Stimulated activated CD4-positive, alpha-beta T cell treated with anti-CD3 and anti-CD28 coated beads, Interleukin-15, amount 100 ng/mL, for 24 hours (primary cell): ENCODE data around the gene KAT7.

Source experiments
- DNase-seq: peaks from one replicate; pipeline ENCODE4 v3.0.0-alpha.2; 2020

The KAT7 gene

GRCh38 chr17:49760932-49761558 lies 27.4 kb upstream of the KAT7 start:
- DNase-seq, result no peak

- no peak for DNase-seq
These were observed 26.1 kb upstream of the KAT7 start for GRCh38 chr17:49762151-49762941.

GRCh38 chr17:49763735-49764558 lies 24.5 kb upstream of the KAT7 start, which contains the start of gene FAM117A:
FAM117A (minus strand) TSS chr17:49764131; CDS start chr17:49764087, 44 bp downstream.
- peak; percentile 97 for DNase-seq

GRCh38 chr17:49764559-49765180 lies 23.8 kb upstream of the KAT7 start:
- no peak for DNase-seq

GRCh38 chr17:49766918-49767530 lies 21.5 kb upstream of the KAT7 start:
- no peak for DNase-seq

GRCh38 chr17:49775546-49776260 lies 12.8 kb upstream of the KAT7 start:
- no peak for DNase-seq

- DNase-seq, result no peak
These were observed 11.8 kb upstream of the KAT7 start for GRCh38 chr17:49776551-49777300.

- DNase-seq, result no peak
These were observed 10.9 kb upstream of the KAT7 start for GRCh38 chr17:49777563-49777962.

- no peak for DNase-seq
These were observed 9.2 kb upstream of the KAT7 start for GRCh38 chr17:49779156-49779738.

- peak; percentile 23 for DNase-seq
These were observed 8.7 kb upstream of the KAT7 start for GRCh38 chr17:49779739-49780231.

- no peak for DNase-seq
These were observed 5.3 kb upstream of the KAT7 start for GRCh38 chr17:49783071-49783715.

- no peak for DNase-seq
These were observed 4.7 kb upstream of the KAT7 start for GRCh38 chr17:49783791-49784190.

- DNase-seq, result no peak
These were observed 3.8 kb upstream of the KAT7 start for GRCh38 chr17:49784636-49785035.

- peak; percentile 8 for DNase-seq
These were observed 500 bp upstream of the KAT7 start for GRCh38 chr17:49787884-49788477.

GRCh38 chr17:49789243-49789578 lies 730 bp downstream of the KAT7 start:
- DNase-seq, result no peak

GRCh38 chr17:49793309-49793708 lies 4.8 kb downstream of the KAT7 start:
- DNase-seq, result no peak

GRCh38 chr17:49795372-49795771 lies 6.9 kb downstream of the KAT7 start:
- DNase-seq, result no peak

- DNase-seq, result no peak
These were observed 9.7 kb downstream of the KAT7 start for GRCh38 chr17:49798182-49798581.

GRCh38 chr17:49798738-49799137 lies 10.3 kb downstream of the KAT7 start:
- no peak for DNase-seq

- DNase-seq, result no peak
These were observed 20.6 kb downstream of the KAT7 start for GRCh38 chr17:49809056-49809455.
